Right lung (tissue), 5 donors: ENCODE results near the gene TMEM218. TPM values are rescaled to one million over a fixed set of nuclear protein-coding genes. Genes with fewer than 3 reads are reported as not detected.
"Not testable (repeated sequence)": the region's sequence is repeated elsewhere in the genome, so short reads cannot be mapped to it uniquely, and the experiment has no call there.

Experiments used
- DNase-seq, 2 donors: peaks; one replicate each; pipeline ENCODE4 v3.0.0-alpha.2; 2013
- polyA plus RNA-seq, 5 donors: library from polyadenylated mRNA; unstranded; fragments of 120-200 nt; gene quantifications; one replicate each; pipeline versions ENCODE4 v1.2.1 to v1.2.3, GENCODE V29; 2013; ENCODE audit warnings: inconsistent platforms in 1 of 5, low replicate concordance in 1 of 5; ENCODE audit not compliant: insufficient read length in 5 of 5, insufficient read depth in 1 of 5

TMEM218 gene
- polyA plus RNA-seq, 5 donors = 52.9 to 58.5 (median 56.6) TPM

DNA sequence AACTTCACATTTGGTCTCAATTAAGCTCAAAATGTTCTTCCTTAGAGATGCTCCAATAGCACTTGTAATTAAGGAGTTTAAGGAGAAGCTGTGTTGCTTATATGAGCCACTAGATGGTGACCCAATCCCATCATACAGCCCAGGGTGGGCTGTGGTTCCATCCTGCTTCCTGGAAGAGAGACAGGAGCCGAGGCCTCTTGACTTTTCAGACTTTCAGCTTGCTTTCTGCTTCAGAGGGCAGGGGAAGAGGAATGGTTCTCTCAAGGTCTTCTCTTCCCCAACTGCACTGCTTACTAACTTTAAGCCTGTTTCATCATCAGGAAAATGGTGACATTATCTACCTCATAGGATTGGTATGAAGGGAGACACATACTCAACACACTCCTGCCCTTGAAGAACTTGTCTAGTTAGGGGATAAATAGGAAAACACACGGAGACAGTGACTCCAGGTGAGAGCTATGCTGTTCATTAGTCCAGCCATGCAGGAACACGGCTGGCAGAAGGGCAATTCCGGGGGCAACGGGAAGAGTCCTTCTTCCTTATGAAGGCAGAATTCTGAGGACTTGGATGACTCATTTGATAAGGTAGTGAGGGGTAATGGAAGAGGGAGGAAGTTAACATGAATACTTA, 20.1 kb downstream of the TMEM218 start:
- peak; percentile 64 to 74 for DNase-seq

GRCh38 chr11:125090816-125091215, 20.6 kb downstream of the TMEM218 start:
- no peak for DNase-seq

GRCh38 chr11:125090151-125090550, 21.3 kb downstream of the TMEM218 start:
- not testable (repeated sequence) for DNase-seq

DNA sequence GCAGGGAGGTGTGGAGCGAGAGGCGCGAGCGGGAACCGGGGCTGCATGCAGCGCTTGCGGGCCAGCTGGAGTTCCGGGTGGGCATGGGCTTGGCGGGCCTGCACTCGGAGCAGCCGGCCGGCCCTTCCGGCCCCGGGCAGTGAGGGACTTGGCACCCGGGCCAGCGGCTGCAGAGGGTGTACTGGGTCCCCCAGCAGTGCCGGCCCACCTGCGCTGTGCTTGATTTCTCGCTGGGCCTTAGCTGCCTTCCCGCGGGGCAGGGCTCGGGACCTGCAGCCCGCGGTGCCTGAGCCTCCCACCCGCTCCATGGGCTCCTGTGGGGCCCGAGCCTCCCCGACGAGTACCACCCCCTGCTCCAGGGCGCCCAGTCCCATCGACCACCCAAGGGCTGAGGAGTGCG, 21.9 kb downstream of the TMEM218 start:
- DNase-seq = not testable (repeated sequence)

GRCh38 chr11:125088576-125089455, 22.6 kb downstream of the TMEM218 start:
- no peak for DNase-seq

GRCh38 chr11:125088123-125088522, 23.3 kb downstream of the TMEM218 start:
- DNase-seq = no peak

DNA sequence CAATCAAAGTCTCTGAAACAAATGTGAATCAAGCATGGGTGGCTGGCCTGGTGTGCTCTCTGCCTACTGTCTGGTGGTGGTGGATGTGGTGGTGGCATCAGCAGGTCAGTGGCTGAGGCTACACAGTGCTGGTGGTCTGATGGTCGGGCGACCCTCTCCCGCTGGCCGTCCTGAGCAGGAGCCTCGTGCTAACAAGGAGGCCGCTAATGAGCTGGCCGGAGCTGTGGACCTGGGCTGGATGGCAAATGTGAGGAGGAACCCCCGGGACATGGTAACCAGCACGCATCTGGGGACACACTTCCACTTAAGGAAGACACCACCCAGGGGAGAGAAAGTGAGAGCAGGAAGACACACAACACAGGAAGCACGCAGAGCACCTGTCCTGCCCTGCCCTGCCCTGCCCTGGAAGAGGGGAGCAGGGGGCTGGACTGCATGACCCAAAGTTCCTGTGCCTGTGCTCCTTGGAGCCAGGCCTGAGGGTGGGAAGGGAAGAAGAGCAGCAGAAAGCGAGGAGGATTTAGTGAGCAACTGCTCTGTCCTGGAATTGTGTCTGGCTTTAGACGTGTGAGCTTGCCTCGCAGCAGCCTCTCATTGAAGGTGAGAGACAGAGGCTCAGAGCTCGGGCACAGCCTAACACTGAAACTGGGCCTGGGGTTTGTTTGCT, 24.7 kb downstream of the TMEM218 start:
- no peak for DNase-seq

DNA sequence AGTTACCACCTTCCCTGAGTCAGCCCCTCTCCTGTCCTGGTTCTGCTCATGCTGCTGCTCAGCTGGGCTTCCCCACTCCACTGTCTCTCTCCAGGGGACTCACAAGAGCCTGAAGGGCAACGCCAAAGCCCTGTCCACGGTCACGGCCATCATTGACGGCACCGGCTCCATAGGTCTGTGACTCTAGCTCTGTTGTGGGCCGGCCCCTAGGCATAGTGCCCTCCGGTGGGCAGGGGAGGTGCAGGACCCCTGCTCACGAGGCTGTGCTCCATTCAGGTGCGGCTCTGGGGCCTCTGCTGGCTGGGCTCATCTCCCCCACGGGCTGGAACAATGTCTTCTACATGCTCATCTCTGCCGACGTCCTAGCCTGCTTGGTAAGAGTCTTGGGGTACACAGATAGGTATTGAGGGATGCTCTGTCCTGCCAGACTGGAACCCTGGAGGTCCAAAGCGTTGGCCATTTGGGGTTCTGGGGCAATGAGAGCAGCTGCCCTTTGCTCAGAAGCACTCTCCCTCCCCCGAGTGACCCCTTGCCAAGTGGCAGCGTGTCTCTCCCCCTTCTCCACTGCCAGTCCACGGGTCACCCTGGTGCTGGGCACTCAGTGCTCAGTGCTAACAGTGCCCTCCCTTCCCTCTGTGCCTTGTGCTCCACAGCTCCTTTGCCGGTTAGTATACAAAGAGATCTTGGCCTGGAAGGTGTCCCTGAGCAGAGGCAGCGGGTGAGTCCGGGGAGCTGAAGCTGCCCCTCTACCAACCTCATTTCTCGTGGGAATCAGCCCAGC, 25.9 kb downstream of the TMEM218 start:
- no peak for DNase-seq

- DNase-seq = no peak
Measured at GRCh38 chr11:125084761-125085231, 26.6 kb downstream of the TMEM218 start.

DNA sequence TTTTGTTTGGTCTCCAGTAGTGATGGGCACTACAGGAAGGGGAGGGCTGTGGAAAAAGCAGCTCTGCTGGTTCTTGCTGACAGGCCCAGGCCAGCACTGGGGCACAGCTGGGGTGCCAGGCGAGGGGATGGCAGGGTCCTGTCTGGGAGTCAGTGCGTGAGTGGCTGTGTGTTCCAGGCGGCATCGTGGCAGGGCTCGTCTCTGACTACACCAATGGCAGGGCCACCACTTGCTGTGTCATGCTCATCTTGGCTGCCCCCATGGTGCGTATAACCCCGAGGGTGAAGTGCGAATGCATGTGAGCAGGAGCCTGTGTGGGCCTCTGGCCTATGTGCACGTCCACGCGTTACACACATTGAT, 27.4 kb downstream of the TMEM218 start:
- DNase-seq = no peak

DNA sequence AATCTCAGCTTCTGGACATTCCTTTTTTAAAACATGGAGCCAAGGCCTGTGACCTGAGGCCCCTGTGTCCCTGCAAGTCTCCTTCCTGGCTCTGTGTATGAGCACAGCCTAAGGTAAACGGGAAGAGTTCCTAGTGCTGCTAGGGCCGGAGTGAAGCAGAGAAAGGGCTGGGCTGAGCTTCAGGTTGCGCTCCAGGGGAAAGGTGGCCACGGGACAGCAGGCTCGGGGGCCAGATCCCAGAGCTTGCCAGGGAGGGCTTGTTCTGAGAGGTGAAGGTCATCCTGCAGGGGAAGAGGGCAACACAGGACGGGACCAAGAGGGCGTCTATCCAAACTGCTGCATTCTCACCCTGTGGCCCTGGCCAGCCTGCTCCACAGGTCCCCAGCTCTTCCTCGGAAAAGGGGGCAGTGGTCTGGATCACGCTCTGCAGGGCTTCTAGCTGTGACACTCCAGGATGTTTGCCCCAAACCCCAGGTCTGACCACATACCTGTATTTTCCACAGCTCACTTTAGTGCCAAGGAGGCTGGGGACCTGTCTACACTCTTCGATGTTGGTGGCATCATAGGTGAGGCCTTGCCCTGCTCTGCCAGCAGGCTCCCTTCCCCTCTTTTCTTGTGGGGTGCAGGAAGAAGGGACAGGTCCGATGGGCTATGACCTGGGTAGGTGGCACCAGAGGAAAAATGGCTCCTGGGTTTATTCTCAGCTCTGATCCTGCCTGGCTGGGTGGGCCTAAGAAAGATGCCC, 27.9 kb downstream of the TMEM218 start:
- no peak for DNase-seq

- DNase-seq = no peak
Measured at GRCh38 chr11:125082611-125083311, 28.7 kb downstream of the TMEM218 start.

GRCh38 chr11:125082040-125082439, 29.4 kb downstream of the TMEM218 start:
- DNase-seq = no peak

GRCh38 chr11:125081098-125081798, 30.2 kb downstream of the TMEM218 start:
- DNase-seq = no peak

DNA sequence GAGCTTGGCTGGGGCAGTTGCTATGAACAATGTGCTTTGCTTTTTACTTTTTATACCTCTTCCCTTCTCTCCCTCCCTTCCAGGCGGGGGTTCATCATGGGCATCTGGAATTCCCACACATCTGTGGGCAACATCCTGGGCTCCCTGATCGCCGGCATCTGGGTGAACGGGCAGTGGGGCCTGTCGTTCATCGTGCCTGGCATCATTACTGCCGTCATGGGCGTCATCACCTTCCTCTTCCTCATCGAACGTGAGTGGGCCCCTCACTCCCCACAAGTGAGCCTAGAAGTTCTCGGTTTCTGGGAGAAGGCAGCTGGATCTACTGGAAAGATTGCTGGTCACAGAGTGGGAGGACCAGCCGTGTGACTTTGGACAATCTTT, 30.9 kb downstream of the TMEM218 start:
- no peak for DNase-seq

DNA sequence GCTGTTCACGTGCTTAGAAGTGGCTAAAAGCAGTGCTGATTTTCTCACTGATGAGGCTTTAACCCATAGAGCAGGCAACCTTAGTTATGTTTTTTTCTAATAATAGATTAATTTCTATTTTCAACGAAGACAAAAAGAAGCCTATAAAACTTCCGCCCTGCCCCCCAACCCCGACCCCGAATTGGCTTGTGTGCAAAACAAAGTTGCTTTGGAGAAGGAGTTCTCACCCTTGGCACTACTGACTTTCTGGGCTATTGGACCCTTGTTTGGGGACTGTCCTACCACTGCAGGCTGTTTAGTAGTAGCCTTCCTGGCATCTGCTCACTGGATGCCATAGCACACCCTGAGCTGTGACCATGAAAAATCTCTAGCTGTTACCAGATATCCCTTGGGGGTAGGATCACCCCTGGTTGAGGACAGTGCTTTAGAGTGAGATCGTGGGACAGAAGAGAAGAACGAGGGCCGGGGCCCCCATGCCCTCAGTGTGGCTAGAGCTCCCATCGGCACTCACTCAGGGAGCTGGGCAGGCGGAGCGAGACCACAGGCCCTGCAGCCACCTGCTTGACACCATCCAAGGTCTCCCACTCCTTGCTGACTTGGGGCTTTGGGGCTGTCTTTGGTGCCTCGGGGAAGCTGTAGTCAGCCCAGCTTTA, 31.4 kb downstream of the TMEM218 start:
- no peak for DNase-seq

- DNase-seq = no peak
Measured at GRCh38 chr11:125079151-125079877, 32.1 kb downstream of the TMEM218 start.

DNA sequence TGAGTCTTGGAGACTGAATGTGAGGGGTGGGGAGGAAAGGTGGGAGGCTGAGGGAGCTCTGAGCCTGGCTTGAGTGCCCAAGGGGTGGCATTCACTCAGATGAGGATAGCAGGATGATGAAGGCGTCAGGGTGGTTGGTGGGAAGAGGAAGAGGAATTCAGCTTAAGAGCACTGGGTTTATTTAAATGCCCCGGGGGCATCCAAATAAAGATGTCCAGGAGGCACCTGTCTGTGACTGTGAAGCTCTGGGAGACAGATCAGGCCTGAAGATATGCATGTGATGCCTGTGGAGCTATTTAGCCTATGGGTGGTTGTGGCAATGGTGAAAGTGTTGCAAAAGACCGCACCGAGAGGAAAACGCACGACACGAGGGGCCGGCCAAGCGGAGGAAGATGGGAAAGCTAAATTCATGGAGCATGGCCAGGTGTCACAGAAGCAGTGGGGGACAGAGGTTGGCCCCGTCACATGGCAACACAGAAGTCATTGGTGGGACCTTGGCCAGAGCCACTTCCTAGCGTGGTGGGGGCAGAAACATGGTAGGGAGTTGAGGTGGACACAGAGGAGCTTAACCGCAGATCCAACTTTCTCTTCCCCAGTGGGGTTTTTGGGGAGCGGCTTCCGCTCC, 32.8 kb downstream of the TMEM218 start:
- DNase-seq = no peak
